Measurements from ENCODE around the gene SIGLEC9. TPM values are rescaled to one million over a fixed set of nuclear protein-coding genes. Genes with fewer than 3 reads are reported as not detected.

Gene SIGLEC9
- total RNA-seq, 4 donors from 2014 or later: 2.0 to 2.2 TPM; not detected in 2

GRCh38 chr19:51173681-51174080 is 49.0 kb downstream of the SIGLEC9 start:
- Histone ChIP-seq H3K4me1 (peaks cover 0 to 4% (median 0%) of the 10 kb centered on the region in 4 donors), H3K9me3 (no peaks in the 10 kb centered on the region), H3K27ac (no peak overlapping the region), H3K36me3 (no peaks in the 10 kb centered on the region), H3K27me3 (no peaks in the 10 kb centered on the region), H3K4me3 (no peak overlapping the region)
- DNase-seq: no peak
- in situ Hi-C loops (cut with MboI; ENCODE audit: low pct_ligation_motif_present in 1 of 4, low pct_unique_long_range_greater_than_20kb in 1 of 4, low sequenced_read_pairs in 3 of 4): no loop called here
- WGBS, 2 donors (ENCODE audit: low coverage in 1 of 2): 20 to 67% methylated on average over 1 to 5 of the region's 5 CpGs
- intact Hi-C loops (cut with DNase I; ENCODE audit: low total_unique reads): no loop called here
- TF ChIP-seq EP300 (IDR thresholded peaks at IDR 0.05; ENCODE audit: low read depth) (no peak), POLR2AphosphoS5 (IDR thresholded peaks at IDR 0.05) (no peak), CTCF (IDR thresholded peaks at IDR 0.05) (no peak), POLR2A (IDR thresholded peaks at IDR 0.05) (no peak)

- intact Hi-C loops (cut with DNase I; ENCODE audit: low total_unique reads) (no loop called here), in situ Hi-C loops (cut with MboI; ENCODE audit: low pct_ligation_motif_present in 1 of 4, low pct_unique_long_range_greater_than_20kb in 1 of 4, low sequenced_read_pairs in 3 of 4) (no loop called here)
- no peak for DNase-seq
- Histone ChIP-seq H3K27ac (no peak overlapping the region), H3K4me1 (no peaks in the 10 kb centered on the region), H3K4me3 (no peak overlapping the region), H3K9me3 (no peaks in the 10 kb centered on the region), H3K36me3 (no peaks in the 10 kb centered on the region), H3K27me3 (peaks cover 11% of the 10 kb centered on the region)
- TF ChIP-seq EP300 (IDR thresholded peaks at IDR 0.05; ENCODE audit: low read depth) (no peak), CTCF (IDR thresholded peaks at IDR 0.05) (no peak), POLR2AphosphoS5 (IDR thresholded peaks at IDR 0.05) (no peak), POLR2A (IDR thresholded peaks at IDR 0.05) (no peak)
- 43 to 60% methylated on average over 1 of the region's 1 CpG for WGBS, 2 donors (ENCODE audit: low coverage in 1 of 2)
Observed at GRCh38 chr19:51179256-51179655, 54.5 kb downstream of the SIGLEC9 start.

Other genes with a start within 250 kb of the SIGLEC9 start
- 1 to 10 TPM in 1 of 4 donors, not detected in 3; 3.0 TPM for gene KLK4, start 213.5 kb upstream of the SIGLEC9 start, total RNA-seq
- gene KLK5, start 171.9 kb upstream of the SIGLEC9 start, total RNA-seq: not detected
- gene KLK6, start 155.3 kb upstream of the SIGLEC9 start, total RNA-seq: not detected
- not detected for gene KLK7, start 141.0 kb upstream of the SIGLEC9 start, total RNA-seq
- not detected for gene KLK8, start 123.3 kb upstream of the SIGLEC9 start, total RNA-seq
- gene KLK10, start 105.2 kb upstream of the SIGLEC9 start, total RNA-seq: 1 to 10 TPM in 1 of 4 donors, under 1 TPM in 1, not detected in 2; 0.27 to 1.3 TPM
- under 1 TPM in 2 of 4 donors, not detected in 2; 0.55 to 0.79 TPM for gene KLK11, start 98.3 kb upstream of the SIGLEC9 start, total RNA-seq
- under 1 TPM in 1 of 4 donors, not detected in 3; 0.41 TPM for gene KLK12, start 89.9 kb upstream of the SIGLEC9 start, total RNA-seq
- gene KLK13, start 59.8 kb upstream of the SIGLEC9 start, total RNA-seq: 1 to 10 TPM in 1 of 4 donors, not detected in 3; 3.3 TPM
- under 1 TPM in 1 of 4 donors, not detected in 3; 0.82 TPM for gene KLK14, start 42.0 kb upstream of the SIGLEC9 start, total RNA-seq
- 10 to 100 TPM in 1 of 4 donors, 1 to 10 TPM in 3; 3.4 to 35.4 (median 7.3) TPM for gene CTU1, start 16.5 kb upstream of the SIGLEC9 start, total RNA-seq
- gene SIGLEC7, start 17.4 kb downstream of the SIGLEC9 start, total RNA-seq: 1 to 10 TPM in 1 of 4 donors, under 1 TPM in 1, not detected in 2; 0.82 to 2.1 TPM
- gene CD33, start 100.2 kb downstream of the SIGLEC9 start, total RNA-seq: 1 to 10 TPM in 2 of 4 donors, not detected in 2; 2.5 to 2.6 TPM
- gene SIGLECL1, start 126.2 kb downstream of the SIGLEC9 start, total RNA-seq: not detected
- gene IGLON5, start 186.7 kb downstream of the SIGLEC9 start, total RNA-seq: under 1 TPM in 1 of 4 donors, not detected in 3; 0.27 TPM
- 1 to 10 TPM in 3 of 4 donors, under 1 TPM in 1; 0.60 to 2.2 (median 1.8) TPM for gene VSIG10L, start 217.2 kb downstream of the SIGLEC9 start, total RNA-seq
- gene ETFB, start 241.5 kb downstream of the SIGLEC9 start, total RNA-seq: 100 to 1,000 TPM in 2 of 4 donors, 10 to 100 TPM in 2; 56.9 to 147 (median 99.1) TPM
- gene CLDND2, start 244.1 kb downstream of the SIGLEC9 start, total RNA-seq: not detected
- 1 to 10 TPM in 2 of 4 donors, not detected in 2; 1.6 to 3.0 TPM for gene NKG7, start 247.7 kb downstream of the SIGLEC9 start, total RNA-seq

Data from transverse colon (tissue), 4 donors.